T-helper 22 cell (primary cell): ENCODE measurements around the gene ABLIM2.
A peak's percentile ranks its signal among the peaks of the same experiment; 100 is the strongest.

Experiments used
- DNase-seq: peaks from one replicate; pipeline ENCODE4 v3.0.0-alpha.2; 2020; ENCODE audit warnings: low read depth

Gene ABLIM2

DNA sequence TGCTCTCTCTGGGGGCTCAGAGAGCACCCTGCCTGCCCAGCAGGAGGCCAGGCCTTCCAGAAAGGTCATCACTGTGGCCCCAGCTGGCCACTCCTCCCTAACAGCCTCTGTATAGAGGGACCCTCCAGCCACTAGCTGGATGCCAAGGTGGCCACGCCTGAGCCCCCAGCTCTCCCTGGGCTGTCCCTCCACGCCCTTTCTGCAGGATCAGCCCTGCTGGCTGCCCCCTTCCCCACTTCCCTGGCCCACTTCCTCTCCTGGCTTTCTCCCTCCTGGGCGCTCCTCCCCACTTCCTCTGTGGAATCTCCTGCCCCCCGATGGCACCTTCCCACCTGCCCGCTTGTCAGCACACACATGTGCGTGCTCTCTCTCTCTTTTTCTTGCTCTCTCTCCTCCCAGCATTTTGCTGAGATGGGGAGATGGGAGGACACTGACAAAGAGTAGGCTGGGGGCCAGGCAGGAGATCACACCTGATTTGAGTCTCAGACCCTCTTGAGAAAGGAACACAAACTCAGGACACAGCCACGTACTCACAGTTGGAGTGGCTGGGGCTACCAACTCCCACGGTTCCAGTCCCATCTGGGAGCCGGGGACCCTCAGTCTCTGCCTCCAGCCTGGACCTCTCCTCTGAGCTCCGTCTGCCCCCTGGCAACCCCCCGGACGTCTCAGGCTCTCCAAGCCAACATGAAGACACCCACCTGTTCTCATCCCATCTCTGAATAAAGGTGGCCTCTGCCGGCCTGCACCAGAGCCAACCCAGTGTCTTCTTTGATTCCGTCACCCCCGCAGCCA lies 156.9 kb downstream of the ABLIM2 start:
- DNase-seq, result no peak

DNA sequence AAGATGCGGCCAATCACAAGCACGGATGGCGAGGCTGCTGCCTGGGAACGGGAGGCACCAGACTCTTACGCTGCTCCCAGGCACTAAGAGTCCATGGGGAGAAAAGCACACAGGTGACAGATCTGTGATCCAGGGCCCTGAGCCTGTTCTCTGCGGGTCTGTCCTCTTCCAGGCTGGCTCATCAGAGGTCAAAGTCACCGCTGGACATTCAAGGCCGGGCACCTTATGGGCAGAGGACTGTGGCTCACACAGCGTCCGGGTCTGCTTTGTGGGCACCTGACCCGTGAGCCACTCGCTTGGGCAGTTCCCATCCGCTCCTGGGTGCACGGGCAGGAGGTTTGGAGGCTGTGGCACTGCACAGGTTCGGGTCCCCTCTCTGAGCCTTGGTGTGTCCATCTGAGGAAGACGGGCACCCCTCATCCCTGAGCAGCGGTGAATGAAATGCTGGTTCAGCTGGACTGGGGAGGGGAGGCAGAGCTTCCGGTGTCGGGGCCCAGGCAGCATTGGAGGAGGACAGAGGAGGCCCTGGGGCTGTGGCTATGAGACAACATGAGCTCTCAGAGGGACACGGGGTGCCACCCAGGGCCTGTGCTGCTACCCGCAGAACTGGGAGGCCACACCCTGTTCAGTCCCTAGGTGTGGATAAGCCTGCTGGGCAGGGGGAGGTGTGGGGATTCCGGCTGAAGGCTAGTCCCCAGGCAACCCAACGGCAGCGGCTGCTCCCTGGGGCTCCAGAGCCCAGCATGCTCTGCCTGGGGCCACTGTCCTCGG lies 157.7 kb downstream of the ABLIM2 start:
- DNase-seq, result no peak

DNA sequence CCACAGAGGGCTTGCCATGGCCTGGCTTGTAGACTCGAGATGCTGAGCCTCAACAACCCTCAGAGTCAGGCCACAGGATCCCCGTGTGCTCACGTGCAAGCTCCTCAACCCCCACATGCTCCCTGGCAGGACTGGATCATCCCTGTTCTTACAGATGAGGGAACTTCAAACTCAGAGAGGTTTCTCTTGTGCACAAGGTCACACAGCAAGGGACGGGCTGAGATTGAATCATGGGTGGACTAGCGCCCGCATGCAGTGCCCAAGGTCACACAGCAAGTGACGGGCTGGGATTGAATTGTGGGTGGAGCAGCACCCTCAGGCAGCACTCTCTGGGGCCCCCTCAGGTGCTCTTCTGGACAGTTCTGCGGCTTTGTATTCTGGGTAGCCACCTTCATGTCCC lies 158.4 kb downstream of the ABLIM2 start:
- no peak for DNase-seq

DNA sequence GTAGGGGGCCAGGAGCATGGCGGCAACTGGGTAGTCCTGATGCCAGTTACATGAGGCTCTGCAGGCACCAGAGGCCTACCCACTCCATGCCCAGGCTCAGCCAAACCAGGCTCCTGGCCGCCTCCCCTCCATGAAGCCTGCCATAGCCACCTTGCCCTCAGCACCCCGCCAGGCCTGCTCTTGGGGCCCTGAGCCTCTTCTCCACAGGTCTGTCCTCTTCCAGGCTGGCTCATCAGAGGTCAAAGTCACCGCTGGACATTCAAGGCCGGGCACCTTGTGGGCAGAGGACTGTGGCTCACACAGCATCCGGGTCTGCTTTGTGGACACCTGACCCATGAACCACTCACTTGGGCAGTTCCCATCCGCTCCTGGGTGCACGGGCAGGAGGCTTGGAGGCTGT lies 158.9 kb downstream of the ABLIM2 start:
- no peak for DNase-seq

DNA sequence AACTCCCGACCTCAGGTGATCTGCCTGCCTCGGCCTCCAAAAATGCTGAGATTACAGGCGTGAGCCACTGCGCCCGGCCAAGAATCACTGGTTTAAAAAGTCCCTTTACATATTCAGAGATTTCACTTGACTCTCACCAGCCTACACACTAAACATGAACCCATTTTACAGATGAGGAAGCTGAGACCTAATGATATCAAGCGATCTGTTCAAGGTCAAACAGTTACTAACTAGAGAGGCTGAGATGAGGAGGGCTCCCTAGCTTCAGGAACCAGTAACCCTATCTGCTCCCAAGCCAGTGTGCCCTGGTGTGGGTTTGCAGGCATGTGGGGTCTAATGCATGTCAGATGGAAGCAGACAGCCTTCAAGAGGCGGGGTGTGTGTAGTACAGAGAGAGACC lies 159.3 kb downstream of the ABLIM2 start:
- no peak for DNase-seq

DNA sequence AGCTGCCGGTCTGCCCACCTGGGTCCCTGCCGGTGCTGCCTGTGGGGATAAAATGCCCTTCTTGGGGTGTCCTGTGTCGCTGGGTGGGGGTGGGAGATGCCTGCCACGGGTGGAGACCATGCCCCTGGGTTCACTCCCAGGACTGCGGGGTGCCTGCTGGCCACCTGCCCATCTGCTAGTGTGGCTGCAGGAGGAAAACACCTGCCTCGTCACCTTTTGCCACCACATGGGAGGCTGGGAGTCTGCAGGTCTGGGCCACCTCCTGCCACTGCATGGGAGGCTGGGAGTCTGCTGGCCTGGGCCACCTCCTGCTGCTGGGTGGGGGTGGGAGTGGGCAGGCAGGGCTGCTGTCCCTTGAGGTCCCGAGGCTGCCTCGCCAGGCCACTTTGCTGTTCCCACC lies 160.2 kb downstream of the ABLIM2 start:
- DNase-seq, result no peak

DNA sequence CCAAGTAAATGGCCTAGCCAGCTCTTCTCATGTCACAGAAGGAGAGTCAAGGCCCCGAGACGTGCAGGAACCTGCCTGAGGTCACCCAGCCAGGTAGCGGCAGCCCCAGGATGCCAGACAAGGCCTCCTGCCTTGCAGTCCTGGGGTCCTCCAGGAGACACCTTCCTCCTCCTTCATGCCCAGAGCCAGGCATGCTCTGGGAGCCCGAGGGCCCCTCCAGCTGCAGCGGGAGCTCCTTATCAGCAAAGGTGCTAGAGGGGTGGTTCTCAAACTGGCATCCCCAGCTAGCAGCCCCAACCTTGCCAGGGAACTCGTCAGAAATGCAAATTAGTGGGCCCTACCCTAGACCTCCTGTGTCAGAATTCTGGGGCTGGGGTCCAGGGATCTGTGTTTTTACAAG lies 162.7 kb downstream of the ABLIM2 start:
- DNase-seq, result no peak

DNA sequence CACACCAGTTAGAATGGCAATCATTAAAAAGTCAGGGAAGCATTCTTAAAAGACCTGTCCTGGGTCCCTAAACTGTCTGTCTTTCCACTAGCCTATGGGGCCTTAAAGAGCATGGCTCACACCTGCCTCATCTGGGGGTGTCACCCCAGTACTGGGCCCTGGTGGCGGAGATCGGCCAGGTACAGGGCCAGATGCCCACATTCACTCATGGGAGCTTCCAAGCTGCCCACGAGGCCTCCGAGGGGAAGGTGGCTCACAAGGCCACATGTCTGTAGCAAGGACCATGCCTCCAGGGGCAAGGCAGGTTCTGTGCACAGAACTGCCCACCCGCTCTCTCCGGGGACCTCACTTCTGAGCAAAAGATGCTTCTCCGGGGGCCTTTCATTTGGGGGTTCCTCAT lies 163.5 kb downstream of the ABLIM2 start:
- DNase-seq, result no peak

DNA sequence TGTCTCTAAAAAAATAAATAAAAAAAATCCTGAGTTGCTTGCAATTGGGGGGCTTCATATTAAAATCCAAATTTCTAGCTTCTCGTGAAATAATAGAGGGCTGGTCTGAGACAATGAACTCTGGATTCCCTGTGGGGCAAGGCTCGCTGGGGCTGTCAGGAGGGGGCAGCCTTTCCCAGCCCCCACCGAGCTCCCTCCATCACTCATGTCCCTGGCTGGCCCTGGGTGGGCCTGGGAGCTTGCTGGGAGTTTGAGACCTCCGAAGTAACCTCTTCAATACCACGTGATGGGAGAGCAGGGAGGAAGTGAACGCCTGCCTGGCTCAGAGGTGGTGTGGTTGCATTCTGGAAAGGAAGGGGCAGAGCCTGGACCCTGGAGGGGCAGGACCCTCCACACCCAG lies 164.9 kb downstream of the ABLIM2 start:
- no peak for DNase-seq

DNA sequence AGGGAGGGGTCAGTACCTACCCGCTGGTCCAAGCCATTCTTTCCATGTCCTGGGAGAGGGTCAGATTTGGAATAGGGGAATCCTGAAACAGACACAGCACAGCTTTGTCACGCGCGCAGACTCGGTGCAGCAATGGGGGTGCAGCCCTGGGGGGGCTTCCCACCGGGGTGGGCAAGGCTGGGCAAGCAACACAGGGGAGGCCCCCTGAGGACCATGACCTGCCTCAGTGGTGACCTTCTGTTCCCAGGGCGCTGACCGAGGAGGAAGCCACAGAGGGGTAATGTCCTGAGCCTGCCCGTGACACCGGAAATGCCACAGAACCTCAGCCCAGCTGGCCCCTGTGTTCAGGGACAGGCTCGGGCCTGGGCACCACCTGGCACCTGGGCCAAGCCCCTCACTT lies 165.8 kb downstream of the ABLIM2 start:
- no peak for DNase-seq

DNA sequence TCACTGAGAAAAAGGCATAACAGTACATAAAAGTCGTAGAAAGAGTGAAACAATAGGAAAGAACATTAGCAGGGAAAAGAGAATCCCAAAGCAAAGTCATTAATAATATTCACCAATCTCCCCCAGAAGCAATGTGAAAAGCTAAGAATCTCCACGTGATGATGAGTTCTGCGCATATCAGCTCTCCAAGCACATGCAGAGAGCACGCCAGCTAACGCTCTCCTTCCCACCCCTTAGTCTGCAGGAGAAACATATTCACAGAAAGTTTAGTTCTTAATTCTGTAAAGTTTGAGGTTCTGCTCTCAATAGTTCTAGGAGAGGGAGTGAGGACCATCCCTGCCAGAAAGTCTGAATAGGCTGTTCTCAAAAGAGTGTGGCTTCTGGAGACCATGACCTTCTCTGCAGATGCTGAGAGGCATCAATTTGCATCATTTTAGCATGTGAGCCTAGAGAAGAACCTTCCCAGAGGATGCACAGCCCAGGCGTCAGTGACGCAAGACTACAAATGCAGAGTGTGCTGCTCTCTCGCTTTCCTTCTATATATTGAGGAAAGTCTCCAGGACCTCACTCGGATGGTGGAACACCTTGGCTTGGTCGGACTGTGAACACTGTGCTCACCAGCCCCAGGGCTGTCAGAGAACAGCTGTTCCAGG lies 167.7 kb downstream of the ABLIM2 start:
- no peak for DNase-seq

DNA sequence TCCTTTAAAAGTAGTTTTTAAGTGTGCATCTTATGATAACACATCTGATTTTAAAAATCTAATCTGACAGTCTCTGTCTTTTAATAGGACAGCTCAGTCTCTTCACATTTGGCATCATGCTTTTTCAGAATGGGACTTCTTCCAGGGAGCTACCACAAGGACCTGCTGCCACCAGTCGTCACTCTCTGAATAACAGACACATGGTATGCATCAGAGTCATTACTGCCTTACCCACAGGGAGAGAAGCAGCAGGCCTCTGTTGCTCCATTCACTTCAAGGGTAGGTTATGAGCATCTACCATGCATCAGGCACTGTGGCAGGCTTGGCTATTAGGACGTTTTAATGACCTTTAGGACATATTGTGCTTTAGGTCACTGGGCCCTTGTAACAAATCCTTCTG lies 169.0 kb downstream of the ABLIM2 start:
- DNase-seq, result no peak

DNA sequence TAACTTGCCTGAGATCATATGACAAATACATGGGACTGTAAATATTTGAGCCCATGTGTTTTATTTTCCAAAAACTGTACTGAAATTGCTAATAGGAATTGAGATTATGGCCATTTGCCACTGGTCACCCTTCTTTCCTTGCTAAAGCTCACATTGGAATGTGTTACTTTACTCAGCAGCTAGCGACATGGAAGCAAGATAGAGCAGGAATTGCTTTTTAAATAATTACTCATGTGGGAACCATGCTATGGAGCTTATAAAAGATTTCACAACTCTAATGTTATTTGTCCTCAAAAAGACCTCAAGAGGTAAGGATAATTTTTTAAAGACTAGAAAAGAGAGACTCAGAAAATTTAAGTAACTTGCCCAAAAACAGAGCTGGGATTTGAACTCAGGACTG lies 170.2 kb downstream of the ABLIM2 start:
- DNase-seq, result no peak

DNA sequence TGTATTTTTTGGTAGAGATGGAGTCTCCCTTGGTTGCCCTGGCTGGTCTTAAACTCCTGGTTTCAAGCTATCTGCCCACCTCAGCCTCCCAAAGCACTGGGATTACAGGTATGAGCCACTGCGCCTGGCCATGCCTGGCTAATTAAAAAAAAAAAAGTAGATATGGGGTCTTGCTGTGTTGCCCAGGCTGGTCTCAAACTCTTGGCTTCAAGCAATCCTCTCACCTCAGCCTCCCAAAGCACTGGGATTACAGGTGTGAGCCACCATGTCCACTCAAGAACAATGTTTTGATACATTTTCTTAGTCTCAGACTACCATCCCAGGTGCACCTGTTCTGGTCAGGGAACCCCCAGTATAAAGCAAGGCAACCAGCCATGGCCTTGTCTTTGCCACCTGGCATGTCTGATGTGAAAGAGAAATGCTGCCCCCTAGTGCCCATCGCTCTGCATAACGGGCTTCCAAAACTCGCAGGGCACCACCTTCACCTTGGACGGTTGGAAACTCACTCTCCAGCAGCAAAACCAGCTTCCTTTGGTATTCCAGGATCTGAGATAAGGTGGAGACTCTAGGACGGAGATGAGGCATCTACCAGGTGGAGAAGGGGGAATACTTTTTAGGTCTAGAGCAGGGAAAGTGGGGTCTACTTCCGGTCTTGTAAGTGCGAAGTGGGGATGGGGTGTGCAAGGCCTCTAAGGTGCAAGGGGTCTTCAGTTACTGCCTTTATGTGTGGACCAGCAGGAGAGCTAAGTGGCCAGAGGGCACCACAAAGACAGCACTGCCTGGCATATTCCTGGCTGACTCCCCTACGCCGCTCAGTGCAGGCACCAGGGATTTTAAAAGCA lies 171.2 kb downstream of the ABLIM2 start:
- peak; percentile 27 for DNase-seq

DNA sequence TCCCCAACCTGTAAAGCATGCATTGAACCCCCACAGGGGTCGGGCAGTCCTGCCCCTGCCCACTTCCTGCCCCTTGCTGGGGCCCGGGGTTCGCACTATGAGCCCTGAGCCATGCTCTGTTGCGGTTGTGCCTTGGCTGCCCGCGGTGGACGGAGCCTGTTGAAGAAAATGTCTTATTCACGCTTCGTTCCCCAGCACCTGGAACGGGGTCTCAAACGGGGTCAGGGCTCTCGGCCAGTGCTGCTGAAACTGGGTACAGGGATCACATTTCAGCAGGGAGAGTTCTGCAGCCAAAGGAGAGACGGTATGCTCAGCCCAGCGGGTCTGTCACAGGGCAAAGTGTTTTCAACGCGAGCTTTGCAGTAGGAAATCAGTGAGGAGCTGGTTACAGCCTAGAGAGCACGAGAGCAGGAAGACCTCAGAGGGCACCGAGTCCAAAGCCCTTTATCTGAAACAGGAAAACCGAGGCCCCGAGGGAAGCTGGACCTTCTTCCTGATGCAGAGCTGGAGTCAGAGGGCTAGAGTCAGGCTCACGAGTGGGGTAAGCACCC lies 172.6 kb downstream of the ABLIM2 start:
- no peak for DNase-seq

DNA sequence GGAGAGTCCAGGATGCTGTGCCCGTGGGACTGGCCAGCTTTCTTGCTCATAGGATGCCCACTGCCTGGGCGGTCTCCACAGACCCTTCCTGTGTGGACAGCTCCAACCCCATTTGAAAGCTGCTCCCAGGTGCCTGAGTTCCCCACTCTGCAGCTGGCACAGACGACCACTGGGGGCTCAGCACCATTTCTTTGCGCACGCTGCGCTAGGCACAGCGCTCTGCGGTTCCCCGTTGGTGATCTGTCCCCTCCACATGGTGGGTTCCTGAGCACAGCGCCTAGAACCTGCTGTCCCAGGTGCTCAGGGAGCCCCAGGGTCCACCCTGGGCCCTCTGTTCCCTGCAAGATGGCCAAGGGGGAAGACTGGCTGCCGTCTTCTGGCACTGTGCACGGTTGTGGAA lies 173.5 kb downstream of the ABLIM2 start:
- DNase-seq, result no peak

DNA sequence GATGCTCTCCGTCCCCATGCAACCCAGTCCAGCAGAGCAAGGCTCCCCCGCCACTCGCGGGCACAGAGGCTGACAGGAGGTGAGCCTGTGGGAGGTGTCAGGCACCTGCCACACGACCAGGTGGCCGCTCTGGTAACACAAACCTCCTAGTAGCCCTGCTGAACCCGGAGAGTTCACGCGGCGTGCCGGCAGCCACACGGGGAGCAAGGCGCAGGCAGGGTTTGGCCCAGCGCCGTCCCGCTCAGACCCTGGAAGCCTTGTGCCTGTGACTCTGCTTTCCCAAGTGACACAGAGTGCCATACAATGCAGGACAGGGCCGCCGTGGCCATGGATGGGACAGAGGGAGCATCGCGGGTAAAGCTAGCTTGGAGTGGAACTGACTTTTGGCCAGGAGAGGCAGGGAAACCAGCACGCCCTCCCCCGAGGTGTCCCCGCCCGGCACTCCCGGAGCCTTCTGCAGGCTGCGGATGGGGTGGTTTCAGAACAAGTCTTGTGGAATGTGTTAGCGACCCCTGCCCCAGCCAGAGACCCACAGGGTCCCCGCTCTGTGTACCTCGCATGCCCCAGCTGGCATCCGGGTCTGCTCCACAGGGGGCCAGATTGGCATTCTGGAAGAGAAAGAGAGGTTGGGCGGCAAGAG lies 174.2 kb downstream of the ABLIM2 start:
- DNase-seq, result no peak

DNA sequence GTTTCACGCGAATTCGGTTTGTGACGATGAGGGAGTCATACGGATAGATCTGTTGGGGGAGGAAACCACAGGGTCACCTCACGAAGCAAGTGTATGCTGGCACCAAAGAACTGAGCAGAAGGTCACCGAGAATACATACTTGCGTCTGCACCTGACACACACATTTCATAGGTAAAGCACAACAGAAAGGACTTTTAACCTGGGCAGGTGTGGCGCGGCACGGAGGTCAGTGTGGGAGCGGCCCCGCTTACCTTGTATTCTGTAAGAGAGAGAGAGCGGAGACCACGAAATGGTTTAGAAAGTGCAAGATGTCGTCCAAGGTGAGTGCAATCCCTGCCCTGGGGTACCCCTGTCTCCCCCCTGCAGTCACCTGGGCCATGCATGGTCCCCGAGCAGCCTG lies 175.3 kb downstream of the ABLIM2 start:
- no peak for DNase-seq

DNA sequence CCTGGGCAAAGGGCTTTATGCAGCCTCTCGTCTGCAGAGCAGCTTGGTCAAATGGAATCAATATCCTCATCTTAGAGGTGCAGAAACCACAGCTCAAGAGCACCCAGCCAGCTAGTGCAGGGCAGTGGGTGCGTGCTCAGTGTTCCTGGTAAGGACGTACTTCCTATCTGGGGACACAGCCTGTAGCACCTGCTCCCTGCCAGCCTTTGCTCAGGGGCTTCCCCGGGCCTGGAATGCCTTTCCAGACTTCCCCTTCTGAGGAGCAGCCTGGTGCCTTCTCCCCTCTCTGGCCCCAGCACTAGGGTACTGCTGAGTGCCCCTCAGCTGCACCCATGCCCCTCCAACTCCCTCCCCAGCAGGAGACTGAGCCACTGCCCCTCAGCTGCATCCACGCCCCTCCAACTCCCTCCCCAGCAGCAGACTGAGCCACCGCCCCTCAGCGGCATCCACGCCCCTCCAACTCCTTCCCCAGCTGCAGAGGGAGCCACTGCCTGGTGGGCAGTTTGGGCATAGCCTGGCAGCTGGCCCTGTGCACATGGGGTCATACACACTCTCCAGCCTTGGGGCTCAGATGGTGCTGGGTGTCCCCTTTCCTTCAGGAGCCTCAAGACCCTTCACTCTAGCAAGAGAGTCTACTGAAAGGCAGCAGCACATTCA lies 176.7 kb downstream of the ABLIM2 start:
- no peak for DNase-seq

DNA sequence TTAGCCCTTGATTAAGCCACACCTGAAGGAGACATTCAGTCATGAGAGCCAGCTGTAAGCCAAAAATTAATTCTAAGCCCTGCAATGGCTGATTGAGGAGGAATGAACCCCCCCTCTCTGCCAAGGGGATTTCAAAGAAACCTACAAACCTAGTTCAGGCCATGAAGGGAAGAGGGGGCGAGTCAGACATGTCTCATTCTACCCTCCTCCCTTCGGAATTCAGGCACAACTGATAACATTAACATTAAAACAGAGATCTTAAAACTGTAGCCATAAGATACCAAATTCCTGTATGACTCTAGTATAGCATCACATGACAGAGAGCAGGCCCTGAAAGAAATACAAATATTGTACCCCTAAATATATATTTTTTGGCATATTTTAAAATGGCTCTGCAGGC lies 178.6 kb downstream of the ABLIM2 start:
- DNase-seq, result no peak

DNA sequence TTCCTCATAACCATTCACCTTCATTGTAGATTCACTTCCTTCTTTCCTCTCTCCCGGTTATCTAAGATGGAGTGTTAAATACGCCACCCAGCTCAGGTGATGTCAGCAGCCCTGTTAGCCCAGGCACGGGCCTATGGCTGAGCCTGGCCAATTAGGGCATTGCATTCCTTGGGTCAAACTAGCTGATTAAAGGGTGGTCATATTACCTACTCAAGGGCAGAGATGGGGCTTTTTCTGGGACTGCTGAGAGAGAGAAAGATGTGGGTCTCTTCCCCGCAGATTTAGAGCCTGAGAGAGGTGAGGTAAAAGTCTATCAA lies 179.0 kb downstream of the ABLIM2 start:
- DNase-seq, result no peak
